ENCODE results near the gene OLFM3.

OLFM3 gene

GRCh38 chr1:101943237-101943636 lies 53.5 kb downstream of the OLFM3 start:
- DNase-seq, result no peak

GRCh38 chr1:101942516-101943193 lies 54.1 kb downstream of the OLFM3 start:
- DNase-seq, result no peak

- no peak for DNase-seq
Observed at GRCh38 chr1:101938681-101939080, 58.0 kb downstream of the OLFM3 start.

- DNase-seq, result no peak
Observed at GRCh38 chr1:101929343-101929742, 67.4 kb downstream of the OLFM3 start.

GRCh38 chr1:101928829-101929228 lies 67.9 kb downstream of the OLFM3 start:
- no peak for DNase-seq

- DNase-seq, result no peak
Observed at GRCh38 chr1:101924700-101925099, 72.0 kb downstream of the OLFM3 start.

GRCh38 chr1:101920577-101920976 lies 76.1 kb downstream of the OLFM3 start:
- DNase-seq, result no peak

- no peak for DNase-seq
Observed at GRCh38 chr1:101918277-101918676, 78.4 kb downstream of the OLFM3 start.

- DNase-seq, result no peak
Observed at GRCh38 chr1:101915597-101915996, 81.1 kb downstream of the OLFM3 start.

- no peak for DNase-seq
Observed at GRCh38 chr1:101914473-101915242, 82.1 kb downstream of the OLFM3 start.

- no peak for DNase-seq
Observed at GRCh38 chr1:101911894-101912293, 84.8 kb downstream of the OLFM3 start.

GRCh38 chr1:101908980-101909379 lies 87.7 kb downstream of the OLFM3 start:
- DNase-seq, result no peak

- DNase-seq, result no peak
Observed at GRCh38 chr1:101907264-101907663, 89.5 kb downstream of the OLFM3 start.

GRCh38 chr1:101905283-101905835 lies 91.4 kb downstream of the OLFM3 start:
- no peak for DNase-seq

GRCh38 chr1:101902199-101902598 lies 94.5 kb downstream of the OLFM3 start:
- no peak for DNase-seq

GRCh38 chr1:101898137-101898536 lies 98.6 kb downstream of the OLFM3 start:
- no peak for DNase-seq

- no peak for DNase-seq
Observed at GRCh38 chr1:101884621-101885020, 112.1 kb downstream of the OLFM3 start.

GRCh38 chr1:101875891-101876290 lies 120.8 kb downstream of the OLFM3 start:
- DNase-seq, result no peak

GRCh38 chr1:101873672-101874071 lies 123.1 kb downstream of the OLFM3 start:
- DNase-seq, result no peak

GRCh38 chr1:101859941-101860340 lies 136.8 kb downstream of the OLFM3 start:
- no peak for DNase-seq

GRCh38 chr1:101854271-101854670 lies 142.5 kb downstream of the OLFM3 start:
- no peak for DNase-seq

GRCh38 chr1:101852936-101853335 lies 143.8 kb downstream of the OLFM3 start:
- no peak for DNase-seq

GRCh38 chr1:101849356-101849755 lies 147.4 kb downstream of the OLFM3 start:
- no peak for DNase-seq

GRCh38 chr1:101847626-101848025 lies 149.1 kb downstream of the OLFM3 start:
- DNase-seq, result no peak

Measured in stimulated activated CD4-positive, alpha-beta T cell treated with anti-CD3 and anti-CD28 coated beads, Interleukin-2, amount 100 ng/mL, for 48 hours (primary cell).